NT2/D1 (cell line): ENCODE measurements around the gene TNPO3.

Experiments
- SUZ12 ChIP-seq: IDR thresholded peaks from 2 replicates; pipeline ENCODE4 v1.6.1; 2011; ENCODE audit not compliant: insufficient read length, insufficient read depth; ENCODE audit errors: extremely low read depth
- YY1 ChIP-seq: IDR thresholded peaks from 2 replicates; pipeline ENCODE4 v1.6.1; 2011; ENCODE audit not compliant: insufficient read length, insufficient read depth
- ZNF274 ChIP-seq: IDR thresholded peaks from 2 replicates; pipeline ENCODE4 v1.6.1; 2011; ENCODE audit warnings: mild to moderate bottlenecking, low read depth, low read length

DNA sequence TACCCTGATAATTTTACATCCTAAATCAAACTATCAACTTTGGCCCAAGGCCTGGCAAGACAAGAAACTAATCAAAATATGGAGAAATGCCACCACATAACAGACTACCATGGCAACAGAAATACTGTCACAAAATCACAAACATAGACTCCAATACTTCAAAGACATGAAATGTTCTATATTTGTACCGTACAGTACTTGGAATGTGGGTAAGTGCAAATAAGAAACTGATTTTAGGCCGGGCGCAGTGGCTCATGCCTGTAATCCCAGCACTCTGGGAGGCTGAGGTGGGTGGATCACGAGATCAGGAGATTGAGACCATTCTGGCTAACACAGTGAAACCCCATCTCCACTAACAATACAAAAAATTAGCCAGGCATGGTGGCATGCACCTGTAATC is 9.2 kb downstream of the TNPO3 start:
- TF ChIP-seq YY1 = no peak
- no peak for TF ChIP-seq ZNF274
- TF ChIP-seq SUZ12 = no peak
